Stimulated activated CD8-positive, alpha-beta memory T cell treated with anti-CD3 and anti-CD28 coated beads, Interleukin-4, amount 100 ng/mL, for 4 hours (primary cell): ENCODE data around the gene ENTHD1.
"Not testable (repeated sequence)": the region's sequence is repeated elsewhere in the genome, so short reads cannot be mapped to it uniquely, and the experiment has no call there.

Experiments used
- DNase-seq, 2 donors: peaks; one replicate each; pipeline ENCODE4 v3.0.0-alpha.2; 2020; ENCODE audit warnings: low read depth in 2 of 2, low spot score in 1 of 2

Gene ENTHD1

DNA sequence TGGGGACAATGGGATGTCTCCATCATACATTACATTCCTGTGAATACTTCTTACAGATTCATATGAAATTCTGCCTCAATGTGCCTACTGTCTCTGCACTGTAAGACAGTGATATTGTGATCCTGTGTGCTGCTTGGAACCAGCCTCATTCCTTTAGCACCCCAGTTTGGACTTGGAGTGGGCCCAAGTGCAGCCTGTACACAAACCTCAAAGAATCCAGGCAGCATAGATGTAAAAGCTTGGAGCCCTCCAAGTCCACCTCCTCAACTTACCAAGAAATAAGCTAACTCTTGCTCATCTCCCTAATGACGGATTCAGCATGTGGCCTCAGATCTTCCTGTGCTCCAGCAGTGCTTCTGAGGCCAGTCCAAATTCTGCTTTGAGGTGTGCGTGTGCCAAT is 31.7 kb upstream of the ENTHD1 start:
- no peak for DNase-seq

- no peak for DNase-seq
Measured at GRCh38 chr22:39924286-39924685, 30.7 kb upstream of the ENTHD1 start.

GRCh38 chr22:39923696-39924095 is 30.1 kb upstream of the ENTHD1 start:
- no peak for DNase-seq

DNA sequence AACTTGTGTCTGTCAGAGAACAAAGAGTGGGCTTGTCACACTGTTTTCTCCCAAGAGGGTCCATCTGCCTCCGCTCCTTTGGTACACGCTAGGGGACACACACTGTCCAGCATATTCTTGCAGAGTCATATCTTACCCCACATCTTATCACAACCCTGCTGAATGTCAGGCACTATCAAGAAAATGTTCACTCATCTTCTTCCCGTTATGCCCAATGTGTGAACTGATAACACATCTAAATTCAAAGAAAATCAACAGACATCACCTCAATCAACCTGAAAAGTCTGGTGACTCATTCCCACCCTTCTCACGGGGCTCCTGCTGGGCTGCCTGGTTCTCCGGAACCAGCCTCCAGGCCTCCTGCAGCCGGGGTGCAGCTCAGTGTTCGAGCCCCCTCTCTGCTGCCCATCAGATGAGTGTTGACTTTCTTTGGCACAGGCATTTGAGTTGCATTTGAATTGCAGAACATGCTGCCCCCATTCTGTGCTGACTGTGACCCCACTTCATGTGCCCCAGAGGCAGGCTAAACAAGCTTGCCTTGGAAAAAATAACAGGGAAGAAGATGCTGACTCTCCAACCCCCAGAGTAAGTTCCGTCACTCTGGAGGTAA is 26.7 kb upstream of the ENTHD1 start:
- peak in 1 of 2 donors; percentile 36 for DNase-seq

GRCh38 chr22:39917776-39918495 is 24.4 kb upstream of the ENTHD1 start:
- no peak for DNase-seq

DNA sequence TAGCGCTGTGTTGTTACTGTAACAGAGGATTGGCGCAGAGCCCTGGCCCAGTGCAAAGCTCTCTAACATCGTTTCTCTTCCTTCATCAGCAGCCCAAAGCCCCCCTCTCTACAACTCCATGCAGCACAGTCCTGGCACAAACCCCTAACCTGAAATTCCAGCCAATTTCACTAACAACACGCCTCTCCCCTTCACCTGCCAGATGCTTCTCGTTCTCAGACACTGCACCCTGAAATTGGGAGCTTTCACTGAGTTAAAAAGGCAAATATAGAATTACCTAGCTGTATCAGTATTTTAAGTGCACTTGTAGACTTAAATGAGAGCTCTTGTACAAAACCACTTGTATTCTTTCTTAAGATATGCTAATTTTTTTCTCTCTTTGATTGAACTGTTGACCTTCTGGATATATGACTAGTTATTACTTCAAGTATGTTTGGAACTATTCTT is 23.7 kb upstream of the ENTHD1 start:
- no peak for DNase-seq

GRCh38 chr22:39916496-39916895 is 22.9 kb upstream of the ENTHD1 start:
- DNase-seq: no peak

DNA sequence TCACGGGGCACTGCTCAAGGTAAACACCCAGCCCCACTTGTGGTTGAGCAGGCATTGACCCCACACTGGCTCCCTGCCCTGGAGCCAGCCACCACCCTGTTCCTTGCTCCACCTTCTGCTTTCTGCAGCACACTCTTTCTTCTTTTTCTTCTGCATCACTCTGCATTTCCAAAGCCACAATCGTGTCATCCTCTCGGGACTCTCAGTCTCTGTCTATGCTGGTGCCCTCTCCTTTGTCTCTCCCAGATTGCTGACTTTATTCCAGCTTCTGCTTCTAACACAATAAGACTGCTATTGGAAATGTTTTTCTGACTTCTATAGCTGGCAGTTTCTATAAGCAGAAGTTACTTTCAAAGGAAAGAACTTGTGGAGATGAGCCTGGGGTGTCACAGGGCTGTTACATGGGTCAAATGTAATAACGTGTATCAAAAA is 21.8 kb upstream of the ENTHD1 start:
- DNase-seq: no peak

- no peak for DNase-seq
Measured at GRCh38 chr22:39914584-39914983, 21.0 kb upstream of the ENTHD1 start.

DNA sequence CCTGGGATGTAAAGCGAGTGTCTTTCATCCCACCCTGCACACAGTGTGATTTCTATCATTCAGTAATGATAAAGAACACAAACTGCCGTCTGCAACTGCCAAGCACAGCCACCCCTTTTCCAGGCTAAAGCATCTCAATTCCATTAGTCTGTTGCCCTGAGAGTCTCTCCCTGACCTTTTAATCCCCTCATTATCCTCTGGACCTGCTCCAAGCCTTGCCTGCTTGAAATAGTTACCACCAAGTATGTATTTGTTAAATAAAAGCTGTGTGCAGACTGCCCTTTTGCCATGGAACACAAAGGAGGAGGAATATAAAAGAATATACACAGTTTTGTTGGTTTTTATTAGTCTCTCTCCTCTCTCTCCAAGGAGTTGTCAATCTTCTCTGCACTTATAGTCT is 20.3 kb upstream of the ENTHD1 start:
- DNase-seq: no peak

DNA sequence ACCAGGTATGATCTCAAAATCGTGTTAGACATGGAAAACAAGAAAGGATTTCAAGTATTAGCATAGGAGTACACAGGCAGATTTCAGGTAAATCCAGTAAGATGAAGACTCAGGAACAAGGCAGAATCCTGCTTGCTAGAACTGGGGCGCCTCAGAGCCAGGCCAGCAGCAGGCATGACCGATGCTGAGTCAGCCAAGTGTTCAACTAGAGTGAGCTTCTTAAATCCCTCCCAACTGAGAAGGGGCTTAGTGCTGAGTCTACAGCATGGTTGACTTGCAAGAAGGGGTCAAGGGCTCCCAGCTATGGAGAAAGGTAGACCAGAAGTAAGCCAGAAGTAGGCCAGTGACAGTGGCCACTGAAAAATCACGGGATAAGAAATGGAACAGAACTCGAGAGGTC is 19.8 kb upstream of the ENTHD1 start:
- DNase-seq: no peak

- no peak for DNase-seq
Measured at GRCh38 chr22:39910876-39911613, 17.5 kb upstream of the ENTHD1 start.

- DNase-seq: no peak
Measured at GRCh38 chr22:39908737-39909136, 15.2 kb upstream of the ENTHD1 start.

- no peak for DNase-seq
Measured at GRCh38 chr22:39908136-39908535, 14.6 kb upstream of the ENTHD1 start.

DNA sequence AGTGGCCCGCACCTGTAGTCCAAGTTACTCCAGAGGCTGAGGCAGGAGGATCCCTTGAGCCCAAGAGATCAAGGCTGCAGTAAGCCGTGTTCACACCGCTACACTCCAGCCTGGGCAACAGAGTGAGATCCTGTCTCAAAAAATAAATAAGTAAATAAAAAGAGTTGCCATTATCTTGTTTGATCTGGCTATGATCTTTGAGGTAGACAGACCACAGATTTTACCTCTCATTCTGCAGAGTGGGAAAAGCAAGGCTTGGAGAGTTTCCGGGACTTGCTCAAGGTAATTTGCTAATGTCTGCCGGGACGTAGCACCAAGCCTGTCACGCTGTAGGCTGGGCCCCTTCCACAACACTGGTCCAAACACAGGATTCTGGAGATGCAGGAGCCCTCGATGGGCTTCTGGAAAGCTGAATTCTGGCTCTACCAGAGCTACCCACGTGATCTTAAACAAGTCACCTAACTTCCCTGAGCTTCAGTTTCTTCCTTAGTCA is 14.1 kb upstream of the ENTHD1 start:
- DNase-seq: no peak

DNA sequence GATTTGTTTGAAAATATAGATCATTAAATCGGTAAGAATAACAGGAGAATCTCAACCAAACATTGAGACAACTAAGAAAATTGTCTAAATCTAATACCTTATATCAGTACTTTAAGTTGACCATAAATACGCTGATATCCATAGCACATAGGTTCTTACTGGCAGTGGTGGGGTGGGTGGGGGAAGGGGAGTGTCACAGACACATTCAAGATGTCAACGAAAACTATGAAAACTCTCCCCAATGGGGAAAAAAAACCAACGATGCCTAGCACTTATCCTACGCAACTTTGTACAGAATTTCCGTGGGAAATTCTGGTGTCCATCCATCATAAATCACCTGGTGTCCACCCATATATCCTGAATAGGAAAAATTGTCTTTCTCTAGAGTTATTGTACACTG is 13.5 kb upstream of the ENTHD1 start:
- DNase-seq: no peak

- no peak for DNase-seq
Measured at GRCh38 chr22:39906207-39906606, 12.6 kb upstream of the ENTHD1 start.

DNA sequence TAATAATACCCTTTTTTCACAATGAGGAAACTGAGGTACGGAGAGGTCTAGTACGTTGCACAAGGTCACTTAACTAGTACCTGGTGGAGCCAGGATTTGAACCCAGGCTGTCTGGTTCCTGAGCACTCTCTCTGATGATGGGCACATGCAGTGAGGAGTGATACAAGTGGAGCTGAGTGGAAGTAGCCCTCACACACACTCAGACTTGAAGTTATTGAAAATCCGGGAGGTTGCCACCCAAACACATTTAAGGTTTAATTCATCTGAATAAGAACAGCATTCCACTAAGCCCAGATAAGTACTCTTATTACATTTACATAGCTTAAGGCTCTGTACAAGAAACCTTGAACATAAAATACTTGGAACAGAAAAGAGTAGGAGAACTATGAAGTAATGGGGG is 12.1 kb upstream of the ENTHD1 start:
- no peak for DNase-seq

DNA sequence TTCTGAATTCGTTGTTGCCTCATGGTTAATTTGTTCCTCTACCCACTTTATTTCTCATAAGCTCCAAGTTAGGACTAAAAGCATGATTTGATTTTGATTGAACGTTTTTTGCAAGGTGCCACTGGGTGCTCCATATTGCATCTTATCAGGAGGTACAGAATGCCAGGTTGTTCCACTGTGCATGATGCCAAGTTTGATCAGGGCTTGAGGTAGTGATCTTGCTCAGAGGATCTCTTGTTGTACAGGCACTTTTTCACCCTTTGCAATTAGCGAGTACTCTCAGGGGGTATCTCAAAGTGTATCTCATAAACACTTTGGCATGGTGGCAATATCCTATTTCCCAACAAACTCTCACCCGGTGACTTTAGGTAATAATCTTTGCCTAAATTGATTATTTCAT is 11.3 kb upstream of the ENTHD1 start:
- no peak for DNase-seq

DNA sequence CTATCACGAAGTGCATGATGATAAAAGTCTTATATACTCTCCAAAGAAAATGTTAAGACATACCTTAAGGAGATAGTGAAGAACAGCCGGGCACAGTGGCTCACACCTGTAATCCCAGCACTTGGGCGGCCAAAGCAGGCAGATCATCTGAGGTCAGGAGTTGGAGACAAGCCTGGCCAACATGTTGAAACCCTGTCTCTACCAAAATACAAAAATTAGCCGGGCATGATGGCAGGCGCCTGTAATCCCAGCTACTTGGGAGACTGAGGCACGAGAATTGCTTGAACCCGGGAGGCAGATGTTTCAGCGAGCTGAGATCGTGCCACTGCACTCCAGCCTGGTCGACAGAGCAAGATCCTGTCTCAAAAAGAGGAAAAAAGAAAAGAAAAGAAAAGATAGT is 10.5 kb upstream of the ENTHD1 start:
- not testable (repeated sequence) for DNase-seq

DNA sequence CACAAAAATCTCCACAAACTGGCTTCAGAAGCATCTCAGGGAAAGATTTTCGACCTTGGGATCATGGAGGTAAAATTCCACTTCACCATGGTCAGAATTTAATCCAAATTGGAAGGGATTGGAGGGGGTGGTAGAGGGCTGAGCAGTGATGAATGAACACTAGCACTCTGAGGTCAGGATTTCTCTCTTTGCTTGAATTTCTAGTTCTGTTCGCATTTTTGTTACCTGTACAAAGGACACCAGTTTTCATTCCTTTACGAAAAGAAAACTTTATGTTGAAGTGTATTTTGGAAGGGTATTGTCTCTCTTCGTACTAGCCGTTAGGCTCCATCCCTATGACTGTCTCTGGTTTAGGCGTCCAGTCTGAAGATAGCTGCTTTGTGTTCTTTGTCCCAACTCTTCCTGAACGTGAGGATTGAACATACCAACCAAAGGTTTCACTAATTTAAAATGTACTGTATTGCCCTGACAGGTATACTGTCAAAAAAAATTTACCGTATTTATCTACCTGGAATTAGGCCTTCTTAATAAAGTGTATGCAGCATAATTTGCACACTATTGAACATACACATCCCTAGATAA is 8.1 kb upstream of the ENTHD1 start:
- DNase-seq: no peak
